KOPT-K1 (cell line): ENCODE results near the gene PDE2A.

Experiments
- H3K27ac ChIP-seq: fragments of 200-600 bp; sonication (generic); 2 replicates; pipeline ENCODE4 v1.5.1; 2016; ENCODE audit warnings: antibody characterized with exemption, mild to moderate bottlenecking, low read depth, low read length; ENCODE audit not compliant: poor library complexity, severe bottlenecking
- H3K36me3 ChIP-seq: fragments of 200-600 bp; sonication (generic); 2 replicates; pipeline ENCODE4 v1.5.1; 2017; ENCODE audit warnings: antibody characterized with exemption, mild to moderate bottlenecking, low read length, moderate library complexity; ENCODE audit not compliant: insufficient read depth
- H3K9me3 ChIP-seq: fragments of 200-600 bp; sonication (generic); 2 replicates; pipeline ENCODE4 v1.5.1; 2017; ENCODE audit warnings: antibody characterized with exemption, low read length, mild to moderate bottlenecking; ENCODE audit not compliant: insufficient read depth, poor library complexity, severe bottlenecking

Gene PDE2A

GRCh38 chr11:72614381-72614780 lies 59.8 kb downstream of the PDE2A start:
- Histone ChIP-seq H3K36me3 (no peaks in the 10 kb centered on the region), H3K27ac (no peak overlapping the region)

DNA sequence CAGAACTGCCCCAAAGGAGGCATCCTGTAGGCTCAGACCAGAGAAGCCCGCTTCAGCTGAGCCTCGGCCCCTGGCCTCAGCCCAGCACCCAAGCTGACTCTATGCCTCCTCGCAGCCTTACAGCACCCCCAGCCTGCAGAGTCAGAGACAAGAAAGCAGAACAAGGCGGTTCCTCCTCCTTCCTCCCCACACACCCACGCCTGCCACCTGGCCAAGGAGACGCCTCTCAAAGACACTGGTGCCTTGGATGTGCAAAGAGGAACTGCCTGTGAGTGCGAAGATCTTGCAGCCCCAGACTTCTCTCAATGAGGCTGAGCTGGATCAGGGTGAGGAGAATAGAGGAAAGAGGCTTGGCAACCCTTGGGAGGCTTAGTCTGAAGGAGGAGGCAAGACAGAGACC lies 60.2 kb downstream of the PDE2A start:
- Histone ChIP-seq H3K9me3 (no peaks in the 10 kb centered on the region), H3K27ac (no peak overlapping the region), H3K36me3 (no peaks in the 10 kb centered on the region)

More at GRCh38 chr11:72614381-72614780, 59.8 kb downstream of the PDE2A start:
- no peaks in the 10 kb centered on the region for H3K9me3 ChIP-seq

DNA sequence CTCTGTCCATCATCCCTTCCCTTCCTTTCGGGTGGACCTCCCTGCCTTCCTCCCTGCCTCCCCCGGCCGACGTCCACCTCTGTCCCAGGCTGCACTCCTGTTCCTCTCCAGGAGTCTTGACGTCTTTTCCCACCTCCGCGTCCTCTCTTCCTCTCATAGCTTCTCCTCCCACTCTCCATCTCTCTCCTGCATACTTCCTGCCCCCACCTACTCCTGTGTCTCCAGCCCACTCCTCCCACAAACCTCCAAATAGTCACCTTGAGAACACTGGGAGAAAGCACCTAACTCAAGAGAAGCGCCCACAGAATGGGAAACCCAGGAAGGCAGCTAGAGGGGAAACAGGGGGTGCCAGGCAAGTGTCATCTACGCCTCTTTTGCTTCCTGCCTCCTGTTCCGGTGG lies 60.8 kb downstream of the PDE2A start:
- no peak overlapping the region for H3K27ac ChIP-seq
- H3K9me3 ChIP-seq: no peaks in the 10 kb centered on the region
- no peaks in the 10 kb centered on the region for H3K36me3 ChIP-seq

- Histone ChIP-seq H3K36me3 (no peaks in the 10 kb centered on the region), H3K9me3 (no peaks in the 10 kb centered on the region), H3K27ac (no peak overlapping the region)
Measured at GRCh38 chr11:72609476-72609875, 64.7 kb downstream of the PDE2A start.

DNA sequence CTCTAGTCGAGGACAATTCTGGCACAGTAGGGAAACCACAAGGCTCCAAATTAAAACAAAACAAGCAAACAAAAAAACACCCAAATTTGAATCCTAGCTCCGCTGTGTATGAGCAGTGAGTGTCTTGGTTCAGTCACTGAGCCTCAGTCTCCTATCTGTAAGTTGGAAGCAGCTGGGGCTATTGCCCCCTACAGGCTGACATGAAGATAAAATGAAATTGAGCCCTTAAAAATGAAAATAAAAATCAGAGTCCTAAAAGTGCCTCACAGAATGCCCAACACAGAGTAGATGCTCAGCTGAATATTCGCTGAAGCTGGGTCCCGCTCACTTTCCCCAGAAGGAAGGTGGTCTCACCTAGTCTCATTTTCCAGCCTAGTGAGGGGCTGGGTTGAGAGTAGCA lies 65.2 kb downstream of the PDE2A start:
- Histone ChIP-seq H3K27ac (no peak overlapping the region), H3K36me3 (no peaks in the 10 kb centered on the region), H3K9me3 (no peaks in the 10 kb centered on the region)

DNA sequence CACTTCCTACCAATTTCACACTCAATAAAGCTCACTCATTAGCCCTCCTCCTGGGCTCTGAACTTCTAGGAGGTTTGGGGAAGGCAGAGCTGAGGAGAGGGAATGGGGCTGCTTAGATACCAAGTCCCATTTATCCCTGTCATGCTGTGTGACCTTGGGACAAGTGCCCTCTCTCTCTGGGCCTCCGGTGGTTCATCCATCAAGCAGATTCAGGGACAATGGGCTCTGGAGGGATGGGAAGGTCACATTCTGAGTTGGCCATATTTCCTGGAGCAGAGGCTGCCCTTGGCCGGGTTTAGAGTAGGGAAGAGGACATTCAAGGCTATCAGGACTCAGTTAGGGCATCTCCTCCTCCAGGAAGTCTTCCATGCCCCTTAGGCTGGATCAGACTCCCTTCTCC lies 66.7 kb downstream of the PDE2A start:
- Histone ChIP-seq H3K27ac (no peak overlapping the region), H3K36me3 (no peaks in the 10 kb centered on the region), H3K9me3 (no peaks in the 10 kb centered on the region)

GRCh38 chr11:72606748-72607468 lies 67.3 kb downstream of the PDE2A start:
- Histone ChIP-seq H3K36me3 (no peaks in the 10 kb centered on the region), H3K9me3 (no peaks in the 10 kb centered on the region), H3K27ac (no peak overlapping the region)

DNA sequence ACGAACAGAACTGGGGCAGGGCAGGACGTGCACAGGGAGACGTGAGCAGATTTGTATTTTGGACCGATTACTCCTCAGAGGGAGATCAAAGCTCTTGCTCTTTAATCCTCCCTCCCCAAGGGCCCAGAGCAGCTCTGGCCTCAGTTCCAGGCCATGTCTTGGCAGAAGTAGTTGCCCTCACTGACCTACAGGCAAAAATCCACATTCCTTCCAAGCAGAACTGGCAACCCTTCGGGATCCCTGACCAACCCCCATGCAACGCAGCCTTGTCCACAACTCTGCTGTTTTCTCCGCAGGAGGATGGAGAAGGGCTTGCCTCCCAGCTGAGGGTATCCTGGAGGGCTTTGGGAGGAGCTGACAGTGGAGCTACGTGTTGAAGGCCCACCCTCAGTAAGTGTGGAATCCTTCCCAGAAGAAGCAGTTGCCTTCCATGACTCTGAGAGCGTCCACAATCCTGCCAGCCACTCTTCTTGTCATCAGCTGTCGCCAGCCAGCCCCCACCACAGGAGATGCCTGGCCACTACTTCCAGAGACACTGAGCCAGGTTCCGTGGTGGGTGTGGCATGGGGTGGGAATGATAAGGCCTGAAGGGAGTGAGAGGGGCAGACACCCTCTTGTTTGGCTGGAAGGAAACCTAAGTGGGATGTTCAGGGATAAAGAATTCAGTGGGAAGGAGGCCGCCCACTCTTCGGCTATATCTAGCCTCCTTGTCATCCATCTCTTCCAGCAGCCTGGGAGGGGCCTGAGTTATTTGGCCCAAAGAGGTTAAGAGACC lies 68.1 kb downstream of the PDE2A start:
- H3K9me3 ChIP-seq: no peaks in the 10 kb centered on the region
- H3K36me3 ChIP-seq: no peaks in the 10 kb centered on the region
- H3K27ac ChIP-seq: no peak overlapping the region

GRCh38 chr11:72604256-72604655 lies 70.0 kb downstream of the PDE2A start:
- Histone ChIP-seq H3K9me3 (no peaks in the 10 kb centered on the region), H3K36me3 (no peaks in the 10 kb centered on the region), H3K27ac (no peak overlapping the region)

DNA sequence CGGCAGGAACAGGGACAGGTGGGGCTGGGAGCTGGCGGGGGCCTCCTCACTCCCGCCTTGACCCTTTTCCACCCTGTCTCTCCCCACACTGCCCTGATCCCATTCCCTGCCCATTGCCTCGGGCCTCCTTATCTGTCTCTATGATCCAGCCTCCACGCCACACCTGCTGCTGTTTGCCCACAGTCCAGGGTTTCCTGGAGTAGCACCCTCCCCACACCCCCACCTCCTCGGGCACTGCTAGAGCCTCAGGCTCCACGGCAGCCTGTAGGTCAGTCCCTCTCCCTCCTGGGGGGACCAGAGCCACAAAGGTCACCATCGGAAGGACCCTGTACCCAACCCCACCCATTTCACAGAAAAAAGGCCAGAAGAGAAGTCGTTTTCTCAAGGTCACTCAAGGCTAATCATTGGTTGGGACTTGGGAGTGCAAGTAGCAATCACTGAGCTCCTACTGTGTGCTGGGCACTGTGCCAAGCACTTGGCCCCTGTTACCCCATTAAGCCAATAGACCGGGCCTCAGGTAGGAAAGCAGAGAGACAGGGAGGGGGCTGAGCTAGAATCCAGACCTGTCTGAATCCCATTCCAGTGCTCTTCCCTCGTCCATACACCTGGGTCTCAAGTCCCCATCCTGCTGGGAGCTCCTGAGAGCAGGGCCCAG lies 71.8 kb downstream of the PDE2A start:
- Histone ChIP-seq H3K36me3 (no peaks in the 10 kb centered on the region), H3K27ac (no peak overlapping the region), H3K9me3 (no peaks in the 10 kb centered on the region)

DNA sequence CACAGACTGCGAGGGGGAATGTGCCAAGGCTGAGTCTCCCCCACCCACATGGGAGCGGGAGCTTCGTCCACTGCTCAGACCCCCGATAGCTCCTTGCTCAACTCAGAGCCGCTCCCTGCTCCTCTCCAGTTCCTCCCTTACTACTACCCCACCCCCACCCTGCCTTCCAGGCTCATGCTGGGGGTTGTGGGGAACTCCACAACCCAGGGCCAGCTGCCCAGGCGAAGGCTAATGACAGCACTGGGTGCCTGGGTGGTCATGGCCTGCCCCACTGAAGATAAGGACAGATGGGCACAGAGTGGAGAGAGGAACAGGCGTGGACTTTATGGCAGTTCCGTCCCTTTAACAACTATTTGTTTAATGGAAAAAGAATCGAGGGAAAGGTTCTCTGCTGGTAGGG lies 73.7 kb downstream of the PDE2A start:
- H3K9me3 ChIP-seq: no peaks in the 10 kb centered on the region
- H3K27ac ChIP-seq: no peak overlapping the region
- no peaks in the 10 kb centered on the region for H3K36me3 ChIP-seq

DNA sequence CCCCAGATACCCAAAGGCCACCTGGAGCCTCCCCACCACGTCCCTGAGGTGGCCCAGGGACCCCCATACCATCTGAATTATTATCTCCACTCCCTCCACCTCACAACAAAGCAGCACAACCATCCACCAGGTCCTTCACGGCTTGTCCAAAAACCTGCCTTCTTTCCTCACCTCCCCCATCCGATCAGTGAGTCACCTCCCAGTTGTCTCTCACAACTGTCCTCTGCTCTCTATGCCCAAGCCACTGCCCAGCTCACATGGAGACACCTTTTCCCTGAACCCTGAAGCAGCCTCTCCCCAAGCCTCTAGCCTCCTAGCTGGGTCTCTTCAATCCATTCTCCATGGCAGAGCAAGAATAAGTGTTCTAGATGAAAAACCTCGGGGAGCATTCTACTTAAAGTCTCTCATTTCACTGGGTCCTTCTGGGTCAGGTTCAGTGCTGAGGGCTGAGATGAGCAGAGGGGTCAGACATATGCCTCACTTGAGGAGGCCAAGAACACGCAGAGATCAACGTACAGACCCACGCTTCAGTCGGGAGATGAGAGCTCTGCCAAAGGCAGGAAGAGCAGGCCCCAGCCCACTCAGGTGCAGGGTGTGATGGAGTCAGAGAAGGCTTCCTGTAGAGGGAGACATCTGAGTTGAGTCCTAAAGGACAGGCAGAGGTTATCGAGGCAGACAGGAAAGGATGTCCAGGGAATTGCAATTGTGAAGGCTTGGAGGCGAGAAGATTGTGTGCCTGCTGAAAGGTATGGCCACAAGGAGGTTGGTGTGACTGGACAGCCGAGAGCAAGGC lies 74.7 kb downstream of the PDE2A start:
- Histone ChIP-seq H3K27ac (no peak overlapping the region), H3K9me3 (no peaks in the 10 kb centered on the region), H3K36me3 (no peaks in the 10 kb centered on the region)

DNA sequence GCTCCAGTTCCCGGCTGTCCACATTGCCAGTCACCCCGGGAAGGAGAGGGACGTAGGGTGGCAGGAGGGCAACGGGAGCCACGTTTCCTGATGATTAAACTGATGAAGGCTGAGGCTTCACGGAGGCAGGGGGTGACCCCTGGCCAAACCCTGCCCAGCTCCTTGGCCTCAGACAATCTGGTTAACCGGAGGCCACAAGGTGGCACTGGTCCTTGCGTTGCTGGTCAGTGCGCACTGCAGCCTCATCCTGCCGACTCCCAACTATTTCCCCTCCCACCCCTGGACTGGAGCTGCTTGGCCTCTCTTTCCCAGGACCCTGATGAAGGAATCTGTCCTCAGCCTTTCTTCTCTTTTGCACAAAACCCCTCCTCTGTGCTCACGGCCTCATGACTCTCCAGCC lies 75.3 kb downstream of the PDE2A start:
- Histone ChIP-seq H3K27ac (no peak overlapping the region), H3K9me3 (no peaks in the 10 kb centered on the region), H3K36me3 (no peaks in the 10 kb centered on the region)

GRCh38 chr11:72598466-72598865 lies 75.8 kb downstream of the PDE2A start:
- no peak overlapping the region for H3K27ac ChIP-seq
- H3K9me3 ChIP-seq: no peaks in the 10 kb centered on the region
- no peaks in the 10 kb centered on the region for H3K36me3 ChIP-seq

DNA sequence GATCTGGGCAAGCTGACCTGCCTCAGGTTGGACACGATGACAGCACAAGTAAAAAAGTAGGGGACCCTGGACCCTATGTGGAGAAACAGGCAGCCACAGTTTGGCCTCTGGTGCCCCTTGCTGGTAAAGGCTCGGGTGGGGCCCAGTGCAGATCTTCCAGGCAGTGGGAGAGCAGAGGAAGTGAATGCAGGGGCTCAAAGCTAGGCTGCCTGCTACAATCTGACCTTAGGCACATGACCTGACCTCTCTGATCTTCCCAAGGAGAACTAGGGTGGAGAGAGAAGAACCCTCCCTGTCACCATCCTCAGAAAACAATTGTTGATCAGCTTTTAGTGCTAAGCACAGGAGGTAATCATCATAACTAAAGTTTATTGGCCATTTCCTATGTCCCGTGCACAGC lies 76.5 kb downstream of the PDE2A start:
- H3K36me3 ChIP-seq: no peaks in the 10 kb centered on the region
- no peak overlapping the region for H3K27ac ChIP-seq
- H3K9me3 ChIP-seq: no peaks in the 10 kb centered on the region
